Left ventricle myocardium inferior (tissue), 1 donor: ENCODE data around the gene FRMPD2. TPM values are rescaled to one million over a fixed set of nuclear protein-coding genes. Genes with fewer than 3 reads are reported as not detected.
A peak's percentile ranks its signal among the peaks of the same experiment; 100 is the strongest.

Experiments used
- DNase-seq: peaks from one replicate; pipeline ENCODE4 v3.0.0-alpha.2; 2020
- H3K27ac ChIP-seq: fragments of 200-600 bp; replicated peaks from 2 replicates; pipeline ENCODE4 v1.8.0; 2021
- H3K27me3 ChIP-seq: fragments of 200-600 bp; 2 replicates; pipeline ENCODE4 v1.8.0; 2021; ENCODE audit warnings: low read depth
- H3K36me3 ChIP-seq: fragments of 200-600 bp; 2 replicates; pipeline ENCODE4 v1.8.0; 2021
- H3K4me1 ChIP-seq: fragments of 200-600 bp; 2 replicates; pipeline ENCODE4 v1.8.0; 2021
- H3K4me3 ChIP-seq: fragments of 200-600 bp; 2 replicates; pipeline ENCODE4 v1.8.0; 2021; ENCODE audit warnings: mild to moderate bottlenecking, moderate library complexity
- H3K9me3 ChIP-seq: fragments of 200-600 bp; replicated peaks from 2 replicates; pipeline ENCODE4 v1.8.0; 2021
- CTCF ChIP-seq: fragments of 200-600 bp; IDR thresholded peaks from 2 replicates; pipeline ENCODE4 v1.8.0; 2021; ENCODE audit warnings: antibody characterized with exemption, mild to moderate bottlenecking, borderline replicate concordance
- intact Hi-C: fragments of 100-400 bp; cut with micrococcal nuclease; formaldehyde crosslinking; loops from one replicate; pipeline ENCODE4 v1.11.0; 2022
- total RNA-seq: library from RNA; stranded (reverse); fragmentation: NEBNext Ultra II Directional; extraction: Animal tissue kit (Norgen Biotek cat#: 25700); gene quantifications from one replicate; pipeline ENCODE4 v1.2.1, GENCODE V29; 2021
- donor health status: DM: no; HTN: yes; CAD: no; lungs with severe emphysema.

FRMPD2 gene
- total RNA-seq, 1 donor from 2014 or later: 0.38 TPM

GRCh38 chr10:48251152-48251524 is 23.4 kb downstream of the FRMPD2 start:
- Histone ChIP-seq H3K9me3 (no peaks in the 10 kb centered on the region), H3K36me3 (no peaks in the 10 kb centered on the region), H3K27ac (peak overlapping the region; percentile 58), H3K4me1 (peaks cover 55% of the 10 kb centered on the region), H3K27me3 (no peaks in the 10 kb centered on the region), H3K4me3 (no peak overlapping the region)
- DNase-seq: no peak
- TF ChIP-seq CTCF: no peak
- intact Hi-C loops: no loop called here

DNA sequence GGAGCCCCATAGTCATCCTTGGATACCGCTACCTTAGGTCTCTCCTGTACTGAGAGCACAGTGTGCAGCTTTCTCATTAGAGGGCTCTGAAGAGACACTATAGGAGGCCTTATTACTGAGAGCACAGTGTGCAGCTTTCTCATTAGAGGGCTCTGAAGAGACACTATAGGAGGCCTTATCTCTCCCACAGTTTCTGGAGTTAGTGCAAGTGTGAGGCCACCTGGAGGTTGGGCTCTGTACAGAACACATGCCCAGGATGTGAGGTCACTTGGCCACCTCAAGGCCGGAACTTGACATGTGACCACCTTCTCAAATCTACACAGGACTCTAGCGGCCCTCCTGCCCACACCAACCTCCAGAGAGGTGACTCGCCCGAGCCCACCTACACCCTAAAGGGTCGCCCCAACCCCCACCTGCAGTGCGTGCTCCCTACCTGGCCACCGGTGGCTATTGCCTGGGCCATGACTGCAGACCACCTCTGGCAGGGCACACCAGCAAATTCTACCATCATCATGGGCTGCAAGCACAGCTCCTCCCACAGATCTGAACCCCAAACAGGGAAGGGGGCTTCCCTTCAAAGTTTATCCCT is 24.6 kb downstream of the FRMPD2 start:
- Histone ChIP-seq H3K27me3 (no peaks in the 10 kb centered on the region), H3K27ac (no peak overlapping the region), H3K4me1 (peaks cover 55% of the 10 kb centered on the region), H3K4me3 (no peak overlapping the region), H3K36me3 (no peaks in the 10 kb centered on the region), H3K9me3 (no peaks in the 10 kb centered on the region)
- TF ChIP-seq CTCF: no peak
- intact Hi-C loops: no loop called here
- no peak for DNase-seq

DNA sequence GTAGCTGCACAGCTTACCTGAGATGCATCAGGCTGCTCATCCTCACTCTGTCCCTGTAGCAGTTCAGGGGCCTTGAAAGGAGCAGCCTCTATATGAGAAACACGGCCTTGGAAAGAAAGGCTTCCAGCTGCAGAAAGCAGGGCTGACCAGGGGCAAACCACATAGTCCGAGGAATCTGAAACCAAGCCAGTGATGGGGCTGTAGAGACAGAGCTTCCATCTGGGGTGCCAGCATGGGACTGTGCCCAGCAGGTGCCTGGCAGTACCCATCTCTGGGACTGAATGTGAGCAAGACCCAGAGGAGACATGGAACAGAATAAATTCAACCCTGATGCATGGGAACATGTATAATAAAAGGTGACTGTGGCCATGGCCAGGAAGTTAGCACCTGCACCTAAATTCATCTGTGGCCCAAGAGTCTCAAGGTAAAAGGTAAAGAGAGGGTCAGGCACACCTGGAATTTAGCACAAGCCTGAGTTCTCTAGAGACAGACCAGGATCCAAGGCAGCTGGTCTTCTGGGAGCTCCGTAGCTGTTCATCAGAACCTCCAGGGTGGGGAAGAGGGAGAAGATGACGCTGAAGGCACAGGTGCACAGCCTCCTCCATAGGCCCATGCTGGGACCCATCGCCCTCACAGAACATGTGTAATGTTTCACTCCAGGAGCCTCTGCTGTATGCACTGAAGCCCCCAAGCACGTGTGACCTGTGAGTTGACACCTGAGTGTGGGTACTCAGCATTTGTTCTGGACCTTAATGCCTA is 25.3 kb downstream of the FRMPD2 start:
- peak overlapping the region; percentile 80 for H3K27ac ChIP-seq
- no peaks in the 10 kb centered on the region for H3K27me3 ChIP-seq
- intact Hi-C loops: no loop called here
- no peak overlapping the region for H3K4me3 ChIP-seq
- no peak for TF ChIP-seq CTCF
- H3K36me3 ChIP-seq: no peaks in the 10 kb centered on the region
- DNase-seq: no peak
- no peaks in the 10 kb centered on the region for H3K9me3 ChIP-seq
- peaks cover 55% of the 10 kb centered on the region for H3K4me1 ChIP-seq

GRCh38 chr10:48248462-48248861 is 26.0 kb downstream of the FRMPD2 start:
- Histone ChIP-seq H3K9me3 (no peaks in the 10 kb centered on the region), H3K27me3 (no peaks in the 10 kb centered on the region), H3K4me3 (no peak overlapping the region), H3K27ac (peak overlapping the region; percentile 80), H3K4me1 (peaks cover 52% of the 10 kb centered on the region), H3K36me3 (no peaks in the 10 kb centered on the region)
- TF ChIP-seq CTCF: no peak
- DNase-seq: no peak
- intact Hi-C loops: no loop called here

DNA sequence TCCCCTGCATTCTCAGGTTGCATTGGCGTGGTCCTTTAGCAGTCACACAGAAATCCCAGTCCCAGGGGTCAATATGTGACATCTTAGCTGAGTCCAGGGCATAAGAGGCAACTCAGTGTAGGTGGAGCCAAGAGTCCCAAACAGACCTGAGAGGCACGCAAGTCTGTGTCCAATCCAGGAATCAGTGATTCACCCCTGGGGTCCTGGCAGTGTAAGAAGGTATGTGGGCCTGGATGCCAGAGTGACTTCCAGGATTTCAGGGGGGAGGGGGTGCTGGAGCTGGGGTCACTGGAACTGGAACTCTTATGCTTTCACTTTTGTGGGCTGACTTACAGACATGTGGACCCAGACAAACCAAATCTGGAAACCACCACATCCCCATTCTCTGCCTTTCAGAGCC is 26.8 kb downstream of the FRMPD2 start:
- Histone ChIP-seq H3K9me3 (no peaks in the 10 kb centered on the region), H3K27ac (peak overlapping the region; percentile 80), H3K36me3 (no peaks in the 10 kb centered on the region), H3K4me3 (no peak overlapping the region), H3K4me1 (peaks cover 52% of the 10 kb centered on the region), H3K27me3 (no peaks in the 10 kb centered on the region)
- no peak for TF ChIP-seq CTCF
- intact Hi-C loops: no loop called here
- DNase-seq: no peak
